C4-2B (cell line): ENCODE data around the gene EFNA5.

Experiments
- H3K27ac ChIP-seq: fragments of 450-650 bp; 2 replicates; pipeline ENCODE4 v1.5.1; 2017
- CTCF ChIP-seq: fragments of 450-650 bp; conservative IDR thresholded peaks from 2 replicates; pipeline ENCODE4 v1.5.1; 2017; ENCODE audit warnings: mild to moderate bottlenecking
- ZFX ChIP-seq: fragments of 450-650 bp; IDR thresholded peaks from 2 replicates; pipeline ENCODE4 v1.6.1; 2017

Gene EFNA5

GRCh38 chr5:107373549-107374263 is 297.0 kb downstream of the EFNA5 start:
- H3K27ac ChIP-seq = no peak overlapping the region
- TF ChIP-seq CTCF (no peak), ZFX (no peak)

GRCh38 chr5:107372723-107373450 is 297.9 kb downstream of the EFNA5 start:
- TF ChIP-seq CTCF (no peak), ZFX (no peak)
- H3K27ac ChIP-seq = no peak overlapping the region

GRCh38 chr5:107370396-107370968 is 300.3 kb downstream of the EFNA5 start:
- TF ChIP-seq CTCF (no peak), ZFX (no peak)
- H3K27ac ChIP-seq = no peak overlapping the region

GRCh38 chr5:107369622-107370021 is 301.1 kb downstream of the EFNA5 start:
- no peak overlapping the region for H3K27ac ChIP-seq
- TF ChIP-seq CTCF (no peak), ZFX (no peak)

GRCh38 chr5:107368615-107369014 is 302.1 kb downstream of the EFNA5 start:
- H3K27ac ChIP-seq = no peak overlapping the region
- no peak for TF ChIP-seq ZFX
- no peak for TF ChIP-seq CTCF

GRCh38 chr5:107367939-107368338 is 302.8 kb downstream of the EFNA5 start:
- no peak overlapping the region for H3K27ac ChIP-seq
- no peak for TF ChIP-seq CTCF
- TF ChIP-seq ZFX = no peak

GRCh38 chr5:107367480-107367879 is 303.3 kb downstream of the EFNA5 start:
- TF ChIP-seq CTCF (no peak), ZFX (no peak)
- no peak overlapping the region for H3K27ac ChIP-seq
